GM18873 (cell line): ENCODE measurements around the gene MSMO1.

ENCODE experiments used
- ATAC-seq: cut with Tn5 transposase; IDR thresholded peaks from one replicate; pipeline ENCODE4 v1.9.1; 2021; ENCODE audit warnings: mild to moderate bottlenecking, moderate library complexity, moderate number of reproducible peaks; ENCODE audit not compliant: unreplicated experiment, low FRiP score

Gene MSMO1

GRCh38 chr4:165385126-165385525, 57.7 kb downstream of the MSMO1 start:
- ATAC-seq: no peak

GRCh38 chr4:165386328-165386727, 58.9 kb downstream of the MSMO1 start:
- no peak for ATAC-seq

- no peak for ATAC-seq
Observed at GRCh38 chr4:165388756-165389155, 61.3 kb downstream of the MSMO1 start.
